Mammary epithelial cell (primary cell): ENCODE data around the gene GALNT10.

Experiments used
- CTCF ChIP-seq, 2 donors: IDR thresholded peaks in 1 of 2; conservative IDR thresholded peaks in 1 of 2; 2 replicates each; pipeline ENCODE4 v1.5.1; 2011 to 2012; ENCODE audit warnings: inconsistent platforms in 2 of 2, low read length in 2 of 2, mild to moderate bottlenecking in 2 of 2, control low read depth in 1 of 2, low read depth in 1 of 2; ENCODE audit not compliant: insufficient read depth in 1 of 2; ENCODE audit errors: extremely low read depth in 1 of 2
- EZH2 ChIP-seq: IDR thresholded peaks from 2 replicates; pipeline ENCODE4 v1.6.1; 2012; ENCODE audit warnings: low read length, inconsistent platforms, borderline replicate concordance

GRCh38 chr5:154205441-154206117 lies 15.0 kb downstream of the GALNT10 start:
- no peak for TF ChIP-seq CTCF (conservative IDR thresholded peaks at IDR 0.05 in 1 of 2, IDR thresholded peaks at IDR 0.05 in 1 of 2; ENCODE audit: extremely low read depth in 1 of 2, insufficient read depth in 1 of 2, low read depth in 1 of 2, low read length in 2 of 2)
- no peak for TF ChIP-seq EZH2
